DOHH2 (cell line): Measurements from ENCODE around the gene CACNA2D4.

ENCODE experiments used
- H3F3A ChIP-seq: fragments of 200-600 bp; sonication (generic), shearing (Covaris generic); 2 replicates; pipeline ENCODE4 v1.6.0; 2016; ENCODE audit warnings: antibody characterized with exemption, mild to moderate bottlenecking; ENCODE audit not compliant: control insufficient read depth, insufficient read depth
- H3K27ac ChIP-seq: fragments of 200-600 bp; sonication (generic); 2 replicates; pipeline ENCODE4 v1.5.1; 2014; ENCODE audit warnings: low read depth, mild to moderate bottlenecking, low read length, moderate library complexity
- H3K27me3 ChIP-seq: fragments of 200-600 bp; sonication (generic); 2 replicates; pipeline ENCODE4 v1.6.1; 2014; ENCODE audit warnings: mild to moderate bottlenecking, low read length, mixed read lengths; ENCODE audit not compliant: control insufficient read depth
- H3K36me3 ChIP-seq: fragments of 200-600 bp; sonication (generic); 2 replicates; pipeline ENCODE4 v1.6.1; 2014; ENCODE audit warnings: mild to moderate bottlenecking, low read length, moderate library complexity, mixed read lengths; ENCODE audit not compliant: control insufficient read depth
- H3K4me1 ChIP-seq: fragments of 200-600 bp; sonication (generic); 2 replicates; pipeline ENCODE4 v1.6.1; 2014; ENCODE audit warnings: mild to moderate bottlenecking, low read length, mixed read lengths; ENCODE audit not compliant: control insufficient read depth
- H3K4me2 ChIP-seq: fragments of 200-600 bp; sonication (generic); 2 replicates; pipeline ENCODE4 v1.6.0; 2014; ENCODE audit warnings: mild to moderate bottlenecking, low read length, moderate library complexity
- H3K4me3 ChIP-seq: fragments of 200-600 bp; sonication (generic); 2 replicates; pipeline ENCODE4 v1.5.1; 2014; ENCODE audit warnings: mild to moderate bottlenecking, low read length, mixed read lengths
- H3K79me2 ChIP-seq: fragments of 200-600 bp; sonication (generic); 2 replicates; pipeline ENCODE4 v1.6.1; 2014; ENCODE audit warnings: mild to moderate bottlenecking, low read length, mixed read lengths; ENCODE audit not compliant: control insufficient read depth
- H3K9me2 ChIP-seq: fragments of 200-600 bp; sonication (generic); replicated peaks from 2 replicates; pipeline ENCODE4 v1.6.1; 2014; ENCODE audit warnings: mild to moderate bottlenecking, low read length, mixed read lengths; ENCODE audit not compliant: control insufficient read depth
- H3K9me3 ChIP-seq: fragments of 200-600 bp; sonication (generic); 2 replicates; pipeline ENCODE4 v1.6.1; 2014; ENCODE audit warnings: antibody characterized with exemption, low read length, mixed read lengths; ENCODE audit not compliant: control insufficient read depth, insufficient read depth
- H4K20me1 ChIP-seq: fragments of 200-600 bp; sonication (generic); 2 replicates; pipeline ENCODE4 v1.6.0; 2014; ENCODE audit warnings: low read depth, mild to moderate bottlenecking, antibody characterized with exemption, low read length, moderate library complexity; ENCODE audit not compliant: control insufficient read depth, insufficient read depth
- CTCF ChIP-seq: fragments of 200-600 bp; sonication (generic); IDR thresholded peaks from one replicate; pipeline ENCODE4 v1.5.1; 2014; ENCODE audit warnings: antibody characterized with exemption, mild to moderate bottlenecking, low read depth, low read length; ENCODE audit not compliant: poor library complexity, severe bottlenecking
- EZH2phosphoT487 ChIP-seq: fragments of 200-600 bp; sonication (generic); IDR thresholded peaks from 2 replicates; pipeline ENCODE4 v1.6.1; 2017; ENCODE audit warnings: borderline replicate concordance, mild to moderate bottlenecking, antibody characterized with exemption, low read length, moderate library complexity, mixed read lengths

CACNA2D4 gene

GRCh38 chr12:1811281-1811947 lies 107.0 kb downstream of the CACNA2D4 start:
- Histone ChIP-seq H4K20me1 (no peaks in the 10 kb centered on the region), H3K36me3 (no peaks in the 10 kb centered on the region), H3K9me3 (no peaks in the 10 kb centered on the region), H3K9me2 (no peaks in the 10 kb centered on the region), H3K4me2 (no peak overlapping the region), H3K79me2 (no peaks in the 10 kb centered on the region), H3K27ac (no peak overlapping the region), H3K4me1 (peaks cover 16% of the 10 kb centered on the region), H3K4me3 (no peak overlapping the region), H3F3A (no peaks in the 10 kb centered on the region), H3K27me3 (peaks cover 23% of the 10 kb centered on the region)
- TF ChIP-seq EZH2phosphoT487, result no peak
- TF ChIP-seq CTCF, result no peak

GRCh38 chr12:1810931-1811280 lies 107.5 kb downstream of the CACNA2D4 start:
- TF ChIP-seq EZH2phosphoT487 (no peak), CTCF (no peak)
- H3K4me3 ChIP-seq, result no peak overlapping the region

GRCh38 chr12:1810201-1810930 lies 108.1 kb downstream of the CACNA2D4 start:
- Histone ChIP-seq H3K4me2 (no peak overlapping the region), H3K27me3 (peaks cover 23% of the 10 kb centered on the region), H3K9me3 (no peaks in the 10 kb centered on the region), H3K79me2 (no peaks in the 10 kb centered on the region), H3F3A (no peaks in the 10 kb centered on the region), H3K27ac (no peak overlapping the region), H4K20me1 (no peaks in the 10 kb centered on the region), H3K36me3 (no peaks in the 10 kb centered on the region), H3K4me1 (peaks cover 16% of the 10 kb centered on the region), H3K4me3 (no peak overlapping the region), H3K9me2 (no peaks in the 10 kb centered on the region)
- TF ChIP-seq CTCF, result no peak
- no peak for TF ChIP-seq EZH2phosphoT487

More at GRCh38 chr12:1810931-1811280, 107.5 kb downstream of the CACNA2D4 start:
- Histone ChIP-seq H3K4me1 (peaks cover 16% of the 10 kb centered on the region), H3K4me2 (no peak overlapping the region), H3K27ac (no peak overlapping the region), H3K9me2 (no peaks in the 10 kb centered on the region), H3K79me2 (no peaks in the 10 kb centered on the region), H3K27me3 (peaks cover 23% of the 10 kb centered on the region), H3K9me3 (no peaks in the 10 kb centered on the region), H3K36me3 (no peaks in the 10 kb centered on the region), H4K20me1 (no peaks in the 10 kb centered on the region), H3F3A (no peaks in the 10 kb centered on the region)
